ENCODE measurements around the gene OTUD3.

- TF ChIP-seq RAD21 (IDR thresholded peaks at IDR 0.05; ENCODE audit: low read length) = no peak
- no peak for TF ChIP-seq CTCF (conservative IDR thresholded peaks at IDR 0.05; ENCODE audit: low read depth, low read length)
- no peak for TF ChIP-seq POLR2A (IDR thresholded peaks at IDR 0.05; ENCODE audit: low read depth, low read length)
- no peak for TF ChIP-seq CEBPB (IDR thresholded peaks at IDR 0.05; ENCODE audit: low read depth, low read length)
- no peak for TF ChIP-seq SMC3 (IDR thresholded peaks at IDR 0.05; ENCODE audit: low read depth, low read length)
- TF ChIP-seq MXI1 (IDR thresholded peaks at IDR 0.05; ENCODE audit: borderline replicate concordance, low read depth, low read length) = no peak
- no peak for TF ChIP-seq RFX5 (IDR thresholded peaks at IDR 0.05; ENCODE audit: low read depth, low read length)
- TF ChIP-seq, protein P1, sequence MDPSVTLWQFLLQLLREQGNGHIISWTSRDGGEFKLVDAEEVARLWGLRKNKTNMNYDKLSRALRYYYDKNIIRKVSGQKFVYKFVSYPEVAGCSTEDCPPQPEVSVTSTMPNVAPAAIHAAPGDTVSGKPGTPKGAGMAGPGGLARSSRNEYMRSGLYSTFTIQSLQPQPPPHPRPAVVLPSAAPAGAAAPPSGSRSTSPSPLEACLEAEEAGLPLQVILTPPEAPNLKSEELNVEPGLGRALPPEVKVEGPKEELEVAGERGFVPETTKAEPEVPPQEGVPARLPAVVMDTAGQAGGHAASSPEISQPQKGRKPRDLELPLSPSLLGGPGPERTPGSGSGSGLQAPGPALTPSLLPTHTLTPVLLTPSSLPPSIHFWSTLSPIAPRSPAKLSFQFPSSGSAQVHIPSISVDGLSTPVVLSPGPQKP (IDR thresholded peaks at IDR 0.05; ENCODE audit: borderline replicate concordance, low read depth, low read length) = no peak
- no peak for TF ChIP-seq NFE2L2 (IDR thresholded peaks at IDR 0.05; ENCODE audit: low read depth, low read length)
- no peak for TF ChIP-seq MAFK (IDR thresholded peaks at IDR 0.05; ENCODE audit: low read depth, low read length)
- TF ChIP-seq USF2 (IDR thresholded peaks at IDR 0.05; ENCODE audit: low read depth, low read length) = no peak
- TF ChIP-seq BHLHE40 (IDR thresholded peaks at IDR 0.05; ENCODE audit: low read depth, low read length) = no peak
- TF ChIP-seq CHD1 (IDR thresholded peaks at IDR 0.05; ENCODE audit: low read depth, low read length) = no peak
These were observed 52.1 kb downstream of the OTUD3 start for GRCh38 chr1:19934336-19934735.

Measured in IMR-90 (cell line).